IMR-90 (cell line): Measurements from ENCODE around the gene MFAP3L. TPM values are rescaled to one million over a fixed set of nuclear protein-coding genes. Genes with fewer than 3 reads are reported as not detected.
"Not testable (repeated sequence)": the region's sequence is repeated elsewhere in the genome, so short reads cannot be mapped to it uniquely, and the experiment has no call there.

Experiments
- ATAC-seq: fragments of 200-7000 bp; cut with Tn5 transposase; 2 replicates; pipeline ENCODE4 v1.9.1; 2020; ENCODE audit warnings: low read depth, mild to moderate bottlenecking, moderate library complexity
- BruUV-seq: library from RNA; stranded (reverse); fragments of 400-500 nt; replicated peaks from 2 replicates; lab custom pipeline; 2021; lab: Mats Ljungman, UMichigan
- CTCF ChIA-PET: fragments of 300-600 bp; formaldehyde crosslinking; extraction: SDS; loops from one replicate; lab custom pipeline; 2021; ENCODE audit warnings: antibody characterized with exemption; lab: Yijun Ruan, JAX
- POLR2A ChIA-PET: fragments of 300-600 bp; sonication (Branson Sonifier 250); formaldehyde crosslinking; loops from one replicate; lab custom pipeline; 2022; ENCODE audit warnings: antibody characterized with exemption; ENCODE audit not compliant: unreplicated experiment; lab: Charles Lee
- DNase-seq: peaks from one replicate; pipeline ENCODE4 v3.0.0; 2013
- H2AFZ ChIP-seq: replicated peaks from 2 replicates; pipeline ENCODE3; 2013; ENCODE audit warnings: low read length, mild to moderate bottlenecking; ENCODE audit not compliant: poor library complexity
- H2AK5ac ChIP-seq: 2 replicates; pipeline ENCODE4 v1.6.1; 2013; ENCODE audit warnings: low read depth, low read length, inconsistent platforms
- H2AK9ac ChIP-seq: replicated peaks from 2 replicates; pipeline ENCODE3; 2013; ENCODE audit warnings: mild to moderate bottlenecking, low read depth, low read length, moderate library complexity; ENCODE audit not compliant: poor library complexity
- H2BK120ac ChIP-seq: 2 replicates; pipeline ENCODE4 v1.6.1; 2013; ENCODE audit warnings: low read depth, low read length, inconsistent platforms
- H2BK15ac ChIP-seq: 3 replicates; pipeline ENCODE4 v1.6.1; 2013; ENCODE audit warnings: low read depth, low read length, inconsistent platforms
- H2BK20ac ChIP-seq: 2 replicates; pipeline ENCODE4 v1.6.1; 2013; ENCODE audit warnings: low read depth, mild to moderate bottlenecking, inconsistent platforms, low read length, moderate library complexity
- H2BK5ac ChIP-seq: 2 replicates; pipeline ENCODE4 v1.6.1; 2013; ENCODE audit warnings: mild to moderate bottlenecking, low read depth, low read length, inconsistent platforms; ENCODE audit not compliant: poor library complexity, severe bottlenecking
- H3K14ac ChIP-seq: replicated peaks from 2 replicates; pipeline ENCODE4 v1.6.1; 2013; ENCODE audit warnings: low read depth, low read length, inconsistent platforms
- H3K18ac ChIP-seq: 2 replicates; pipeline ENCODE4 v1.6.1; 2013; ENCODE audit warnings: low read depth, low read length, control low read depth
- H3K23ac ChIP-seq: 2 replicates; pipeline ENCODE4 v1.6.1; 2013; ENCODE audit warnings: low read depth, low read length, inconsistent platforms
- H3K27ac ChIP-seq: 2 replicates; pipeline ENCODE4 v1.5.1; 2013; ENCODE audit warnings: mild to moderate bottlenecking, control low read depth, low read length; ENCODE audit not compliant: insufficient read depth
- H3K27me3 ChIP-seq: 2 replicates; pipeline ENCODE4 v1.6.1; 2013; ENCODE audit warnings: low read length; ENCODE audit not compliant: control insufficient read depth, insufficient read depth
- H3K36me3 ChIP-seq: 2 replicates; pipeline ENCODE4 v1.6.1; 2013; ENCODE audit warnings: low read length, mixed read lengths; ENCODE audit not compliant: control insufficient read depth, insufficient read depth
- H3K4ac ChIP-seq: 2 replicates; pipeline ENCODE4 v1.6.1; 2013; ENCODE audit warnings: low read depth, low read length, inconsistent platforms
- H3K4me1 ChIP-seq: 2 replicates; pipeline ENCODE4 v1.6.1; 2013; ENCODE audit warnings: low read length, mixed read lengths; ENCODE audit not compliant: control insufficient read depth, insufficient read depth
- H3K4me2 ChIP-seq: 2 replicates; pipeline ENCODE4 v1.6.1; 2013; ENCODE audit warnings: low read depth, mild to moderate bottlenecking, control low read depth, low read length, moderate library complexity
- H3K4me3 ChIP-seq: 2 replicates; pipeline ENCODE4 v1.5.1; 2013; ENCODE audit warnings: low read depth, mild to moderate bottlenecking, control low read depth, low read length, moderate library complexity; ENCODE audit not compliant: insufficient read depth
- H3K56ac ChIP-seq: 2 replicates; pipeline ENCODE4 v1.6.1; 2013; ENCODE audit warnings: low read length, inconsistent platforms; ENCODE audit not compliant: insufficient read depth; ENCODE audit errors: extremely low read depth
- H3K79me1 ChIP-seq, 2 experiments: 2 replicates each; pipeline ENCODE4 v1.6.1; 2013; ENCODE audit warnings: low read length in 2 of 2, inconsistent platforms in 1 of 2, low read depth in 1 of 2
- H3K9ac ChIP-seq: 2 replicates; pipeline ENCODE4 v1.6.1; 2013; ENCODE audit warnings: low read depth, low read length, control low read depth
- H3K9me1 ChIP-seq: 2 replicates; pipeline ENCODE4 v1.6.1; 2013; ENCODE audit warnings: low read length, inconsistent platforms; ENCODE audit not compliant: insufficient read depth
- H3K9me3 ChIP-seq: 2 replicates; pipeline ENCODE4 v1.6.1; 2013; ENCODE audit warnings: low read length; ENCODE audit not compliant: control insufficient read depth, insufficient read depth
- H4K20me1 ChIP-seq: 2 replicates; pipeline ENCODE4 v1.6.1; 2013; ENCODE audit warnings: low read length, inconsistent platforms; ENCODE audit not compliant: insufficient read depth
- H4K5ac ChIP-seq: 2 replicates; pipeline ENCODE4 v1.6.1; 2013; ENCODE audit warnings: mild to moderate bottlenecking, low read depth, low read length, control low read depth
- H4K8ac ChIP-seq, 2 experiments: 2 replicates each; pipeline ENCODE4 v1.6.1; 2013; ENCODE audit warnings: low read depth in 2 of 2, low read length in 2 of 2, control low read depth in 1 of 2, inconsistent platforms in 1 of 2
- H4K91ac ChIP-seq: 2 replicates; pipeline ENCODE4 v1.6.1; 2013; ENCODE audit warnings: low read depth, low read length, inconsistent platforms; ENCODE audit not compliant: insufficient read depth
- WGBS, 2 experiments: methylation state at CpG; one replicate each; pipeline versions ENCODE4 v1.1.5 to v1.1.7; 2013; ENCODE audit warnings: missing lambda C conversion rate in 2 of 2; ENCODE audit not compliant: insufficient read length in 1 of 2; ENCODE audit errors: extremely low coverage in 2 of 2; 5-methylcytosine and 5-hydroxymethylcytosine counted together
- dilution Hi-C: fragments of 300-500 bp; cut with HindIII; formaldehyde crosslinking; loops from one replicate; pipeline ENCODE4 v1.14.3; 2018; ENCODE audit warnings: low sequenced_read_pairs; ENCODE audit not compliant: unreplicated experiment
- in situ Hi-C: fragments of 300-500 bp; cut with MboI; formaldehyde crosslinking; loops from 3 replicates; pipeline ENCODE4 v1.14.3; 2019; ENCODE audit warnings: low sequenced_read_pairs, inconsistent platforms, mixed read lengths
- intact Hi-C: fragments of 100-400 bp; cut with micrococcal nuclease; formaldehyde crosslinking; loops from 2 replicates; pipeline ENCODE4 v1.10.0; 2022
- polyA plus RNA-seq, 3 experiments: library from polyadenylated mRNA; depleted of rRNA; stranded (reverse); fragments of >200 nt; gene quantifications; 2 replicates each; pipeline ENCODE4 v1.2.3, GENCODE V29; 2012; ENCODE audit warnings: low replicate concordance in 1 of 3
- total RNA-seq: library from RNA; depleted of rRNA; stranded (reverse); fragments of >200 nt; gene quantifications from 2 replicates; pipeline ENCODE4 v1.2.3, GENCODE V29; 2012

Gene MFAP3L
- total and polyA plus RNA-seq, 2 of the 4 experiments (the other 2 are of a cell fraction): 0.22 to 0.36 TPM

- H4K8ac ChIP-seq, H3K23ac ChIP-seq, in situ Hi-C loops, H3K18ac ChIP-seq, H3K27ac ChIP-seq, H3K79me1 ChIP-seq, BruUV-seq, H3K4me2 ChIP-seq, H3K56ac ChIP-seq, DNase-seq, ATAC-seq, H3K27me3 ChIP-seq, H2BK5ac ChIP-seq, H3K36me3 ChIP-seq, H3K9ac ChIP-seq, H3K4ac ChIP-seq, H2BK20ac ChIP-seq, H4K5ac ChIP-seq, H3K9me3 ChIP-seq, H3K9me1 ChIP-seq, dilution Hi-C loops, H2AK9ac ChIP-seq, H2BK120ac ChIP-seq, H2AFZ ChIP-seq, H4K91ac ChIP-seq, H4K20me1 ChIP-seq, H3K14ac ChIP-seq, CTCF ChIA-PET, H2BK15ac ChIP-seq, POLR2A ChIA-PET, H3K4me1 ChIP-seq, H2AK5ac ChIP-seq, H3K4me3 ChIP-seq: not testable (repeated sequence)
- intact Hi-C loops: loop anchor here (2.0 kb wide), 1 partner anchor 433 kb away; the partner anchor contains the start of gene NEK1
- WGBS, 2 experiments: 97% methylated on average over 6 of the region's 24 CpGs; no CpG with 5 or more reads in 1 of the 2 experiments
These were observed 20.0 kb upstream of the MFAP3L start for GRCh38 chr4:170046156-170046555.
